Adipocyte (in vitro differentiated cells): ENCODE measurements around the gene HOXB7.
A peak's percentile ranks its signal among the peaks of the same experiment; 100 is the strongest.

ENCODE experiments used
- DNase-seq: peaks from one replicate; pipeline ENCODE4 v3.0.0-alpha.2; 2015; ENCODE audit warnings: low read depth
- H3K27me3 ChIP-seq: replicated peaks from 2 replicates; pipeline ENCODE4 v1.7.0; 2013; ENCODE audit warnings: mild to moderate bottlenecking, low read length, moderate library complexity; ENCODE audit not compliant: control insufficient read depth, insufficient read depth
- H3K36me3 ChIP-seq: 2 replicates; pipeline ENCODE4 v1.7.0; 2013; ENCODE audit warnings: low read length, mild to moderate bottlenecking, moderate library complexity; ENCODE audit not compliant: control insufficient read depth, insufficient read depth, severe bottlenecking
- H3K4me1 ChIP-seq: 2 replicates; pipeline ENCODE4 v1.7.0; 2013; ENCODE audit warnings: mild to moderate bottlenecking, low read length, moderate library complexity; ENCODE audit not compliant: control insufficient read depth, insufficient read depth
- H3K4me3 ChIP-seq: 2 replicates; pipeline ENCODE4 v1.7.0; 2013; ENCODE audit warnings: mild to moderate bottlenecking, low read length, moderate library complexity
- H3K9ac ChIP-seq: 2 replicates; pipeline ENCODE4 v1.7.0; 2013; ENCODE audit warnings: mild to moderate bottlenecking, low read length, moderate library complexity
- H3K9me3 ChIP-seq: 2 replicates; pipeline ENCODE4 v1.7.0; 2013; ENCODE audit warnings: mild to moderate bottlenecking, low read length, moderate library complexity; ENCODE audit not compliant: control insufficient read depth

HOXB7 gene

DNA sequence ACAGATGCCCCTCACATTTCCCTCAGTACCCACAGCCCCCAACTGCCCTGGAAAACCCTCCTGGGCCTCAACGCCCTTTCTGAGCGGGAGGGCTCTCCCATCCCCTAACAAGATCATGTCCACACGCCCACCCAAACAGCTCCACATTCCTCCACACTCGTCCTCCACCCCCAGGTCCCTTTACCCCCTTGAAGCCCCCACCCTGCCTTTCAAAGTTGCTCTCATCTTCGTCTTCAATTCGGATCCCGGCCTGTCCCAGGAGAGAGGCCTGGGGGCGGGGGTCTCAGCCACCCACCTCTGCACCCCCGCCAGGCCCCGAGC, 47.0 kb downstream of the HOXB7 start:
- peaks cover 52% of the 10 kb centered on the region for H3K4me1 ChIP-seq
- H3K36me3 ChIP-seq, result no peaks in the 10 kb centered on the region
- peak overlapping the region; percentile 53 for H3K9ac ChIP-seq
- no peaks in the 10 kb centered on the region for H3K9me3 ChIP-seq
- peak overlapping the region; percentile 33 for H3K4me3 ChIP-seq
- H3K27me3 ChIP-seq, result no peaks in the 10 kb centered on the region
- no peak for DNase-seq

DNA sequence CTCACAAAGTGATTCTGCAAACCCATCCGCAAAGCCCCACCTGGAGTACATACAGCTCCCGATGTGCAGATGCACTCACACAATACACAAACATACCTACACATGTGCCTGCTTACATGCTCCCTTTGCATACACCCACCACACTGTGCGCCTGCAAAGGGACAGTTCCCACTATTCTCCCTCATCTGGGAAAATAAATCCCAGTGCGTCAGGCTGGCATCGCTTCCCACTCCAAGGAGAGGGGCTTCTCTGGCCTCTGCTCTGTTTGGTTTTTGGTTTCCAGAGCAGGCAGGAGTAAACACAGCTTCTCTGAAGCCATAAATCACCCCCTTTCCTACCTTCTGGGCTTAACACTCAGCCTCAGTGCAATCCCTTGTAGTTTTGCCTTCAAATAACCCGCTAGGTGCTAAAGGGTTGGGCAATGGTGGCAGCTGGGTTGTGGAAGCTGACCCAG, 47.4 kb downstream of the HOXB7 start:
- H3K9ac ChIP-seq, result no peak overlapping the region
- no peak overlapping the region for H3K4me3 ChIP-seq
- no peak for DNase-seq
- H3K36me3 ChIP-seq, result no peaks in the 10 kb centered on the region
- peaks cover 52% of the 10 kb centered on the region for H3K4me1 ChIP-seq
- H3K9me3 ChIP-seq, result no peaks in the 10 kb centered on the region
- H3K27me3 ChIP-seq, result no peaks in the 10 kb centered on the region

DNA sequence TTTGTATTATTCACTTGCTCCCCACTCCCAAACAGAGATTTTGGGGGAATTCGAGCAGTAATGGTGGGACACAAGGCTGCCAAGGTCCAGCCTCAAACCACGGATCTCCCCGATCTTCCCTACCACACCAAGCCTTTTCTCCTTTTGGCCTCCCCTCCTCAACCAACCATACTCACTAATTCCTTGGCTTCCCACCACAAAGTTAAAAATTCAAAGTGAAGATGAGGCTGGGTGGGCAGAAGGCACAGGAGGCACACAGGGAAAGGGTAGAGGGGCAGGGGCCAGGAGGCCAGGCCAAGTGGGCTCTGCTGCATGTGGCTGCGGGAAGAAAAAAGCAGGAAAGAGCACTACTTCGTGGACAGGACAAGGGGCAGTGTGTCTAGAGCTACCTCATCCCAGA, 47.9 kb downstream of the HOXB7 start:
- Histone ChIP-seq H3K9ac (no peak overlapping the region), H3K27me3 (no peaks in the 10 kb centered on the region), H3K36me3 (no peaks in the 10 kb centered on the region), H3K4me3 (no peak overlapping the region), H3K4me1 (peaks cover 47% of the 10 kb centered on the region), H3K9me3 (no peaks in the 10 kb centered on the region)
- DNase-seq, result no peak

DNA sequence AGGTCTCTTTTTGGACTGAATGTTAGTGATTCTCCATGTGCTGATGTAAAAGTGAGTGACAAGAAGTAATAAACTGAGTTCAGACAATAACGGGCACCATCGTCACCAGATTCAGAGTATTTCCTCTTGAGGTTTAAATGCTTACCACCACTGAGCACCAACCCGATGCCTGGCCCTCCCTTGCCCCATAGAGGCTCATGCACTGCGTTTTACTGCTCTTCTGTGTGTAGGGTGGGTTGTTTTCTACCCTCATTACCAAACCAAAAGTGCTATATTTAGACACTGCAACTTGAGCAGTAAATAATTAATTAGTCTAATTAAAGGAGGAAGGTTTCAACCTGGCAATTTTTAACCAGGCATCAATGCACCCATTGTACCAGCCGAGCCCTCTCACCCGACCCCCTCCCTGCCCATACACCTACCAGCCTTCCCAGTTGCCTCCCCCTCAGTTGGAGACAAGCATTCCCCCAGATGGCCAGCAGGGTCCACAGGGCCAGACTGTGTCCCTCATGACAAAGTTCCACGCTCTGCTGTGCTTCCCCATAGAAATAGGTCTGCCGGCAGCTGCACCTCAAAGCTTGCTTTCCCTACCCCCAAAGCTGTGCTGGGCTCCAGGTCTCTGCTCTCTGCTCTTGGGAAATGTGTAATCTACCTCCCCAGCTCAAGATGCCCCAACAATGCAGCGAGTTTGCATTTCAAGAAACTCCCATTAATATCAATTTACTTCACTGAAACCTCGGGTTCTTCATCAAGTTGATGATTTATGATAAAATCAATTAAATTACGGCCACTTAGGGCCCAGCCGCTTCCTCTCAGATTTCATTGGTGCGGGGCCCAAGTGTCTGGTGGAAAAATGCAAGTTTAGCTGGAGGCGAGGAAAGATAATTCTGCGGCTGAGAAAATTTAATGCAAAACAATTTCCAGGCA, 48.7 kb downstream of the HOXB7 start:
- Histone ChIP-seq H3K9ac (no peak overlapping the region), H3K4me1 (peaks cover 46% of the 10 kb centered on the region), H3K27me3 (no peaks in the 10 kb centered on the region), H3K4me3 (no peak overlapping the region), H3K9me3 (no peaks in the 10 kb centered on the region), H3K36me3 (no peaks in the 10 kb centered on the region)
- no peak for DNase-seq

DNA sequence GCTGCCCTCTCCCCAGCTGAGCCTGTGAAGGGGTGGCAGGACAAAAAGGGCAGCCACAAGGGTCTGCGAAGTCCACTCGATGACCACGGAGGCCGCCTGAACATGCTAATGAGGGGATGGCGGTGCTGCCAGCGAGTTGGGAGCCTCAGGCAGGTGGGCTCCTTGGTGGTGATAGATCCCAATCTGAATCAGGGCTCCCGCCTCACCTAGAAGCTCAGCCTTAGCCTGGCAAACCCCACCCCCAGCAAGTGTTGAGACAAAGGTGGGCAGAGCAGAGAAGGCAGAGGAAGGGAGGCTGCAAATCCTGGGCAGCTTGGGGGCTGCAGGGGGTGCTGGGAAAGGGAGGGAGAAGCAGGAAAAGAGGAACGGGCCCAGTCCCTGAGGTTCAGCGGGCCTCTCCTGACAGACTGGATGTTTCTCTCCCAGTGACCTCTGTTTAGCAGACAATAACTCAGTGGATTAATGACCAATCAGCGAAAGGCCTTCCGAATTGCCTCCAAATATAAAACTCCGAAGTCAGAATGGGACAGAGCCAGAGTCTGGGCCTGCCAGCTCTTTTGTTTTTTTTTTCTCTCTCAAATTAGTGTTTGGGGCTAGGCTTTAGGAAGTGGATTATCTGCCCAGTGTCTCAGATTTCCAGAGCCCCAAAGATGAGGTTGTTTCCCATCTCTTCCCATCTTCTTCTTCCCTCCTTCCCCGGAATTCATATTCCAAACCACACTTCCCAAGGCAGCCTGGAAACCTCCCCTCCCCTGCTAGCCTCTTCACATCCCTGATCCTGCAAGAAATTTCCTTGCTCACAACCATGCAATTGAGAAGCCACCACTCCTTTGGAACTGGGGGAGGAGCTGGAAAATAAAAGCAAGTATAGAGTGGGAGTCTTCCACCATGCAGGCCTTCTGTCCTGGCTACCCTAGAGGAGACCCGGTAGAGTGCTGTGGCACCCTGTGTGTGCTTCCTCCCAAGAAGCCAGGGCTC, 50.7 kb downstream of the HOXB7 start:
- Histone ChIP-seq H3K9me3 (no peaks in the 10 kb centered on the region), H3K4me1 (peaks cover 56% of the 10 kb centered on the region), H3K36me3 (no peaks in the 10 kb centered on the region), H3K27me3 (no peaks in the 10 kb centered on the region), H3K4me3 (no peak overlapping the region), H3K9ac (peak overlapping the region; percentile 48)
- no peak for DNase-seq

DNA sequence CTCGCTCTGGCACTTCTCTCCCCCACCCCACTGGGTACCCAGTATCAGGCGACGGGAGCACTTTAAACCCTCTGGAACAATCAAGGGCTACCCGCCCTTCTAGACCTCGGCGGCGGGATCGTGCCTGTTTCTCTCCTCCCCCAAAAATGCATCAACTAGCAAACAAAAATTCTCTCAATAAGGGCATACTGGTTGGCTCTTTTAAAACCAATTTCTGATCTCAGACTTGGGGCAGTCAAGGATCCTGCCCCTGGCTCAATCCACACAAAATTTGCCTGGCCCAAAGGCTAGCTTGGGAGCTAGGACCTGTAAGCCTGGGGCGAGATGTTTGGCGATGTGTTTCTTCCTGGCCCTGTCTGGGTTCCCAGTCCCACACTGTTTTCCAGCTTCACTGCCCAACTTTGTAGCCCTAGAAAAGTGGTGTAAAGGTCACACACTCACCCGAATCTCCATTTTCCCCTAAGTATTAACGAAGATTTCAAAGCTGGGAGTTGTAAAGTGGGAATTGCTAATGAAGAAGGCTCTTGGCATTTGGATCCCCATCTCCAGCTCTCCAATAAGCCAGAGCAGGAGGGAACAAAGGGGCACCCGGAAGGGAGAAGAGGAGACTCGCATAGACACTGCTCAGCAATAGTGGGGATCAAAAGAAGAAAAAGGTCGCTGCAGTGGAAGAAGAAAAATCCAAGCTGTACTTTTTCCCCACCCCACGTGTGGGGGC, 51.5 kb downstream of the HOXB7 start:
- no peak for DNase-seq
- no peaks in the 10 kb centered on the region for H3K9me3 ChIP-seq
- H3K36me3 ChIP-seq, result no peaks in the 10 kb centered on the region
- peak overlapping the region; percentile 48 for H3K9ac ChIP-seq
- peaks cover 56% of the 10 kb centered on the region for H3K4me1 ChIP-seq
- H3K4me3 ChIP-seq, result no peak overlapping the region
- no peaks in the 10 kb centered on the region for H3K27me3 ChIP-seq

DNA sequence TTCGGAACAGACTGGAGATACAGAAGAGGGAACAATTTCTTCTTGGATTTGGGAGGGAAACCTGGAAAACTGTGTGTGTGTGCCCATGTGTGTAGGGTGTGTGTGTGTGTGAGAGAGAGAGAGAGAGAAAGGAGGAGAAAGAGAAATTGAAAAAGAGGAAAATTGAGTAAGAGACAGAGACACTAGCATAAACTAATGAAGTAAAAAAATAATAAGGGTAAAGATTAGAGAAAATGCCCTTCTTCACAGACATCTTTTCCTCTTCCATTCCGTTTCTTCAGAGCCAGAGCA, 52.0 kb downstream of the HOXB7 start:
- Histone ChIP-seq H3K4me3 (no peak overlapping the region), H3K27me3 (no peaks in the 10 kb centered on the region)
- no peak for DNase-seq

DNA sequence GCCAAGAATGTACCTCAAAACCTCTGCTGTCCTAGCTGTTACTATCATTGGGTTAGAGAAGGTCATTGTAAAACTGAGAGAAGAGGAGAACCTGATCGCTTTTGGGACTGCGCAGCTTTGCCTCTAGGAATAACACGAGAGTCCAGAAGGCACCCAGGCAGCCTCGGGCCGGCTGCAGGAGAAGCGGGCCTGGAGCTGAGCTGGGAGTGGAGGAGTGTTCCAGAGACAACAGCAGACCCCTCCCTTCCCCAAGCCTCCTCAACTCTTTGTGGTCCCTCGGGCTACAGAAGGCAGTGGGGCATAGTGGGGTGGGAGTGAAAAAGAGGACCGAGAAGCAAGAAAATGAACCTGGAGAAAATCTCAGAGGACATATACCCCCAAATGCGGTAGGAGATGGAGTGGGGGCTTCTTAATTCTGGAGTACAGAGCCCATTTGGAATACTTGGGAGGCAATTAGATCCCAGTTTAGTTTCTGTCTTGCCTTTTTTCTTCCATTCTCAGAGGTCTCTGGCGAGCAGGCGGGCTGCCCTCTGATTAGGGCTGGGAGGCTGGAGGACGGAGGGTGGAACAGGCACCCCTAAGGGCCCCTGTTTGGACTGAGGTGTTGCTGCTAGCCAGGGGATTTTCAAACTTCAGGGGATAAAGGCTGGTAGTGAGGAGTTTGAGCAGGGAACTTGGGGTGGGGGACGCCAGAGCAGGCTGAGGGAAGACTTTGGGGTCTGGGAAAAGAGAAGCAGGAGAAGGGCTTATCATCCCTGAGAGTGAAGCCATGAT, 52.6 kb downstream of the HOXB7 start:
- H3K27me3 ChIP-seq, result no peaks in the 10 kb centered on the region
- DNase-seq, result no peak
- H3K9me3 ChIP-seq, result no peaks in the 10 kb centered on the region
- no peak overlapping the region for H3K4me3 ChIP-seq
- no peaks in the 10 kb centered on the region for H3K36me3 ChIP-seq
- H3K4me1 ChIP-seq, result peaks cover 61% of the 10 kb centered on the region
- no peak overlapping the region for H3K9ac ChIP-seq

More for the DNA sequence above, 52.0 kb downstream of the HOXB7 start:
- Histone ChIP-seq H3K9me3 (no peaks in the 10 kb centered on the region), H3K9ac (peak overlapping the region; percentile 48), H3K36me3 (no peaks in the 10 kb centered on the region), H3K4me1 (peaks cover 61% of the 10 kb centered on the region)
